HEK293T (cell line): ENCODE data around the gene FLNB.

ENCODE experiments used
- ELF4 ChIP-seq: fragments of 450-650 bp; IDR thresholded peaks from 2 replicates; pipeline ENCODE4 v1.6.1; 2017; ENCODE audit warnings: antibody characterized with exemption
- NFRKB ChIP-seq: fragments of 450-650 bp; IDR thresholded peaks from 2 replicates; pipeline ENCODE4 v1.6.1; 2016; ENCODE audit warnings: mild to moderate bottlenecking, moderate library complexity
- SP1 ChIP-seq: fragments of 450-650 bp; IDR thresholded peaks from 2 replicates; pipeline ENCODE4 v1.6.1; 2017
- SUZ12 ChIP-seq: fragments of 450-650 bp; IDR thresholded peaks from 2 replicates; pipeline ENCODE4 v1.6.1; 2016; ENCODE audit warnings: mild to moderate bottlenecking
- ZNF384 ChIP-seq: fragments of 450-650 bp; IDR thresholded peaks from 2 replicates; pipeline ENCODE4 v1.6.1; 2016

GRCh38 chr3:58188173-58188564 is 179.9 kb downstream of the FLNB start:
- no peak for TF ChIP-seq NFRKB
- no peak for TF ChIP-seq SP1
- TF ChIP-seq ELF4: no peak
- no peak for TF ChIP-seq ZNF384
- TF ChIP-seq SUZ12: no peak
